IPS-11a (cell line): ENCODE results near the gene PSORS1C2.

Source experiments
- H3K4me3 ChIP-seq: one replicate; pipeline ENCODE4 v1.5.1; 2013; ENCODE audit warnings: low read depth, low read length, control low read depth

Gene PSORS1C2

DNA sequence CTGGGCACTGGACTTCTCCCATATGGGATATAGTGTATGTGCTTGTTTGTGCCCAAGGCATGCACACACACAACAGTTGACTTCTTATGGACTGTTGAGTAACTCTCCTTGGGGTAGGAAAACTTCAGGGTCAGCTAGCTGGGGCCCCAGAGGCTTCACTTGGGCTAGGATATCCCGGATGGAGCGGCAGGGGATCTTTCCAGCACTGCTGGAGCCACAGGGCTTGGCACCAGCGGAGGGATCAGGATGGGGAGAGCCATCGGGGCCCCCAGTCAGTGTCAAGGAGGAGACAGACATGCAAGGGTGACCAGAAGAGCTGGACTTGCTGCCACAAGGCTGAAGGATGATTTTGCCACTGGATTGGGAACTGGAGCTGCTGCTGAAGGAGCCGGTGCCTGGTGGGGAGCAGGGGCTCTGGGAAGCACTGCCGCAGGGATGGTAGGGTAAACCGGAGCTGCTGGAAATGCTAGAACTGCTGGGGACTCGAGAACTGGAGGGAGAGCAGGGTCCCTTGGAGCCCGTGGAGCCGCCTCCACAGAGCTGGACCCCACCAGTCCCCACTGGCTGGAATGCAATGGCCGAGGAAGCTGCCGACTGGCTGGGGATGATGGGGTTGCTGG lies 22.8 kb downstream of the PSORS1C2 start:
- no peak overlapping the region for H3K4me3 ChIP-seq

GRCh38 chr6:31114970-31115849 lies 23.7 kb downstream of the PSORS1C2 start:
- H3K4me3 ChIP-seq, result no peak overlapping the region

DNA sequence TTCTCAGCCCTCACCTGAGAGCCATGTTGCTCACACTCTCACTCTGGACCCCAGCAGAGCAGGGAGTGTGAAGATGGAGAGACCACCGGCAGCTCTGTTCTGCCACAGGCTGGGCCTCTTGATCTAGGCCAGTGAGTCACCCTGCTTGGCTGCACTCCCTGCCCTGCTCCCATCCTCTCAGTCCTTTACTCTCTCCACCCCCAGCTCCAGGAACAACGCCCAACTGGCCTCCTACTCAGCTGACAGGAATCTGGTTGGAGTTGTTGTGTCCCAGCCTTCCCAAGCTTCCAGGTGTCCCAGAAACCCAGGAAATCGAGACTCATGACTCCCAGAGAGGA lies 24.4 kb downstream of the PSORS1C2 start, which contains the start of gene PSORS1C1:
Gene PSORS1C1, plus strand, starts transcription at position 260 of the 338 bp plus-strand sequence. CDS start 14,833 bp downstream, outside the sequence.
- H3K4me3 ChIP-seq, result no peak within 1 kb of the TSS

DNA sequence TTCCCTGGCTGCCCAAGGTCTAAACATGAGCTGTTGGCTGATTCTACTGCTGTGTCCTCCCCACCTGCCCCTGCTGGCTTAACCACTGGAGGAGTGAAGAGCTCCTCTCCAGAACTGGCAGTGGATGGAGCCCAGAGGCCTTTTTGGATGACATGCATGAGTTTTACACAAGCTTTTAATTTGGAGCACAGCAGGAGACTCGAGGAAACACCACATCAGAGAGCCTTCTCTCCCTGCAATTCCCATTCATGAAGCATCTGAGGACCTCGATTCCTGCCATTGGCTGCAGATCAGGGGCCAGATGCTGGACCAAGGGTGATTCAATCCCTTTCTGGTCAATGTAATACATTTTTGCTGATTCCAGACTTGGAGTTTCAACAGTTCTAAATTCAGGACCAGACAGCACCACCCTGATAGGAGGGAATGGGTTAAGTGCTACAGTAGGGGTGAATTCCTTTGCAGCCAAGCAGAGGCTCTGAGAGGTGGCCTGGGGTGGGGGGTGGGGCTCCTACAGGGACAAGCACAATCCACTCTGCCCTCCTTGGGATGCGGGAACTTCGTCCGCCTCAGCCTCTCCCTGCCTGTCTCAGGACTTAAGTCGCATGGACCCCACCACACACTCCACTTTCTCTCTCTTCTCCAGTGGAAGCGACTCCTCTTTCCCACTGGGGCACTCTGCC lies 24.9 kb downstream of the PSORS1C2 start:
- no peak overlapping the region for H3K4me3 ChIP-seq

DNA sequence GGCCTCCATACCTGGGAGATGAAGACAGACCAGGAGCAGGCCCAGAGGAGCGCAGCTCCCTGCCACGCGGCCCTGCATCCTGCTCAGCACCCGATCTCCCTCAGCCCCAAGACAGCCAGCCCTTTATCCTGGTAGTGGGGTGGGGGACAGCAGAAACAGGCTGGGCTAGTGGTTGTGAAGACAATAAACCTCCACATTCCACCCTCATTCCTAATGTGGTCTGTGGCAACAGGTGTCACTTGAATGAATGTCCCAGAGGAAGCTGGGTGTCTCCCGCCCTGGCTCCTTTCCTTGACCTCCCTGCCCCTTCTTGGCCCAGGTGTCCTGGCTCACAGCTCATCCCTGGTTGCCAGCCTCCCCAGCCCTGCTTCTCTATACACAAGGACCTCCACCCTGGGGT lies 26.4 kb downstream of the PSORS1C2 start, which contains the start of gene C6orf15:
Gene C6orf15, minus strand, starts transcription at position 98 of the 400 bp plus-strand sequence. Its CDS starts 20 bp downstream, at position 78.
- no peak within 1 kb of the TSS for H3K4me3 ChIP-seq

DNA sequence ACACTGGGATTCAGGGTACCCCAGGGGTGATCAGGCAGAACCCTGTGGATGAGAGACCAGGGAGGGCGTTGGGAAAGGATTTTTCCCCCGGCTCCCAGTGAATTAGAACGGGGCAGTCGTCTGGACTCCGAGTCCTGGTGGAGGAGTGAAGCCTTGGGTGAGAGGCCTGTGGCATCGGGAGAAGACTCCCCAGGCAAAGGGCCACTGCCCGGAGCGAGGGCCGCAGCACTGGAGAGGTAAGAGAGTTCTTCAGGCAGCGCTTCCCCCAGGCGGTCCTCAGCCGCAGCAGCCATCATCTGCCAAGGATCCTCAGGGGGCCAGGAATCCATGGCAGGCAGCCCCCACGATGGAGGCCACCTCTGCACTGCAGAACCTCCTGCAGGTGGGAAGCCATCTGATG lies 27.2 kb downstream of the PSORS1C2 start:
- no peak overlapping the region for H3K4me3 ChIP-seq

DNA sequence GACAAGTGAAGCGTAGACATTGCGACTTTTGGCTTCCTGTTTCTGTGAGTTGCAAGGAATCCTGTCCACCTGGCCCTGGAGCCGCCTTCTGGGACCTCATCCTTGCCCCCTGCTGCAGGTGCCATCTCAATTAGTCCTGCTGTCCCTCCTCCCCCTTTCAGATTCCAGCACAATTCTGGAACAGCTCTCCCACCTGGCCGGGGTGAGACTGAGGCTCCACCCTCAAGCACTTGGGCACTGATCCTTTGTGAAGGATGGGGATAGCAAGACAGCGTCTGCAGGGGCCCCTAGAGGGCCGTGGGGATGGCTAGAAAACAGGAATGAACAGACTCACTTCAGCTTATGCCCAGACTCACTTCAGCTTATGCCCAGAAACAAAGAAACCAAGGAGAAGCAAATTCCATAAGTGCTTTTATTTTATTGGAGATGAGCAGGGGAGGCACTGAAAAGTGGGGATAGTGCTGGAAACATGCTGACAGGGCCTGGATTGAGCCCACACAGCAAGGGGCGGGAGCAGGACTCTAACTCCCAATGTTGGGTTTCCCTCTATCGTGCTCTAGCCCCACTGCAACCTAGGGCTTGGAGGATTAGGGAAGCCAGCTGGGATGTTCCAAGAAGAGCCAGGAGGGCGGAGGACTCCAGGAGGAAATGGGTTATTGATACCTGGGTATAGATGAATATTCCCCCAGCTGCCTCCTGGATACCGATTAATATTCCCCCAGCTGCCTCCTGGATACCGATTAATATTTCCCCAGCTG lies 27.9 kb downstream of the PSORS1C2 start:
- no peak overlapping the region for H3K4me3 ChIP-seq

- no peak overlapping the region for H3K4me3 ChIP-seq
Observed at GRCh38 chr6:31107052-31107451, 31.8 kb downstream of the PSORS1C2 start.

GRCh38 chr6:31103136-31103535 lies 35.7 kb downstream of the PSORS1C2 start:
- H3K4me3 ChIP-seq, result no peak overlapping the region

GRCh38 chr6:31098449-31098938 lies 40.4 kb downstream of the PSORS1C2 start:
- H3K4me3 ChIP-seq, result no peak overlapping the region

DNA sequence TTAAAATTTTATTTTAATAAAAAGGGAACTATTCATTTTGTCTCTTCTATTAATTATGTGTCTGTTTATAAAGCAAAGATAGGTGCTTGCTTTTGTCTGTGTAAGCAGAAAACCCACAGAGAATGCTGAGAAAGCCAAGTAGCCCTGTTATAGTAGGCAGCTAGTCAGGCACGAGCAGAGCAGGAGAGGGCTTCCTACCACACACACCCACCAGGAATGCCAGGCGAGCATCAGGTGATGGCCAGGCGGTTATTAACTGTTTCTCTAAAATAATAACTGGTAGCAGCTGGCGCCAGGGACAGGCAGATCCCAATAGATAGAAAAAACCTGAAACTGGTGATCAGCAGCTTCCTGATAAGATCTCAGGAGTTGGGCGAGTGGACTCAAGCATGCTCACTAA lies 42.2 kb downstream of the PSORS1C2 start:
- no peak overlapping the region for H3K4me3 ChIP-seq

DNA sequence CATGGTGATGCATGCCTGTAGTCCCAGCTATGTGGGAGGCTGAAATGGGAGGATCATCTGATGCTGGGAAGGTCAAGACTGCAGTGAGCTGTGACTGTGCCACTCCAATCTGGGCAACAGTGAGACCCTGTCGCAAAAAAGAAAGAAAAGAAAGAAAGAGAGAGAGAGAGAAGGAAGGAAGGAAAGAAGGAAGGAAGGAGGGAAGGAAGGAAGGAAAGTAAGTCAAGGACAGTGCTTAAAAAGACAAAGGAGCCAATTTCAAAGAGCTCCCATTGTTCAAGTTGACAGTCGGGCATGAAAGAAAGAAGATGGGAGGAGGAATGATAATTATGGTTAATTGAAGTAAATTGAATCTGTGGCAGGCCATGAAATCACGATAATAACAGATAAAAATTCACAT lies 42.7 kb downstream of the PSORS1C2 start:
- H3K4me3 ChIP-seq, result no peak overlapping the region

- no peak overlapping the region for H3K4me3 ChIP-seq
Observed at GRCh38 chr6:31094389-31094881, 44.4 kb downstream of the PSORS1C2 start.

GRCh38 chr6:31092769-31093505 lies 45.9 kb downstream of the PSORS1C2 start:
- no peak overlapping the region for H3K4me3 ChIP-seq

DNA sequence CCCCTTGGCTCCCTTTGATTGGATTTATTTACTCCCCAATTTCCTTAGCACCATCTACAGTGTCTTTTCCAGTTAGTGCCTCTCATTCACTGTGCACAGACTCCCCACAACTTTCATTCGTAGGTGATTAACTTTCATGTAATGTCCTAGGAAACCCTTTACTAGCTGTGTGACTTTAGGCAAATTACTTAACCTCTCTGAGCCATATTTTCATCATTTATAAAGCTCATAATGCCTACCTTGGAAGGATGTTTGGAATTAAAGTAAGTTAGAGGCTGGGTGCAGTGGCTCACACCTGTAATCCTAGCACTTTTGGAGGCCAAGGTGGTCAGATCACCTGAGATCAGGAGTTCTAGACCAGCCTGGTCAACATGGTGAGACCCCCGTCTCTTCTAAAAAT lies 46.6 kb downstream of the PSORS1C2 start:
- no peak overlapping the region for H3K4me3 ChIP-seq

- no peak overlapping the region for H3K4me3 ChIP-seq
Observed at GRCh38 chr6:31091680-31092079, 47.2 kb downstream of the PSORS1C2 start.

DNA sequence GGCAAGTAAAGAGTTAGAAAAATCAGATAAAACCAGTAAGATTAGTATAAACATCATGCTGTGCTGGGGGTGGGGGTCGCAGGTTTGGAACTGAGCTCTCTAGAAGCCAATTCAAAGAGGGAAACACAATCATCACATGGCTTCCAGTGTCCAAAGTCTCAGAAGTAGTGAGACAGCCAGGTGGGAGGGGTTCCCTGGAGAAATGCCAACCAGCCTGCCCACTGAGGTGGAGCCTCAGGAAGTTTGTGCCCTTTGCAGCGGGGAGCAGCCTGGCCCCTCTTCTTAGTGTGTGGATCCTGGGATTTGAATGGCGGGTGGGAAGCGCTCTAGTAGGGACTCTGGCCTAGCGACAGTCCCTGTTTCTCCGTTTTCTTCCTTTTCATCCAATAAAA lies 47.9 kb downstream of the PSORS1C2 start:
- H3K4me3 ChIP-seq, result no peak overlapping the region

DNA sequence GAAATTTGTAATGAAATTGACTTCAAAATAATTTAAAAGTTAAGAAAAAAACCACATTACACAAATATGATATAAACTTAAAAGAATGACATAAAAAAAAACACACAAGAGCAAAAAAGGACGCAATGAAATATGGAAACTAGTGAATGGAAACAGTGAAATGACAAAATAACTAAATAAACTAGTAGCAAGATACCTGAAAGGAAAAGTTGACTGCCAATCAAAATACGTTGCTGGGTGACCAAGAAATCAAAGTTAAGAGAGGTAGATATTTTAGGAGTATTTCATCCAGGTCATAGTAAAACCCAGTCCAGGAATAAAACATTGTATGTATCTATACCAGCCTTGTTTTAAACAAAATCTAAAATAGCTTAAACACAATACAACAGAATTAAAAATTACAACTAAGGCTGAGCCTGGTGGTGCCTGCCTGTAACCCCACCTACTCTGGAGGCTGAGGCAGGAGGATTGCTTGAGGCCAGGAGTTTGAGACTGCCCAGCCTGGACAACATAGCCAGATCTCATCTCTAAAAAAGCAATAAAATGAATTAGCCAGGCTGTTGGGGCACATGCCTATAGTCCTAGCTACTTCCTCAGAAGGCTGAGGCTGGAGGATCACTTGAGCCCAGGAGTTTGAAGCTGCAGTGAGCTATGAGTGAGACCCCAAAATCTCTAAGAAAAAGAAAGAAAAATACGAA lies 48.4 kb downstream of the PSORS1C2 start:
- no peak overlapping the region for H3K4me3 ChIP-seq
